K562 (cell line): Measurements from ENCODE around the gene PRKCE. TPM values are rescaled to one million over a fixed set of nuclear protein-coding genes. Genes with fewer than 3 reads are reported as not detected.
A peak's percentile ranks its signal among the peaks of the same experiment; 100 is the strongest.

Experiments
- ARID1B ChIP-seq: fragments of 450-650 bp; IDR thresholded peaks from 2 replicates; pipeline ENCODE4 v1.6.1; 2016; ENCODE audit warnings: antibody characterized with exemption, mild to moderate bottlenecking, inconsistent platforms
- BHLHE40 ChIP-seq: IDR thresholded peaks from 2 replicates; pipeline ENCODE4 v1.6.1; 2011; ENCODE audit warnings: low read length, improper control_type of control experiment
- CC2D1A ChIP-seq: fragments of 450-650 bp; IDR thresholded peaks from 2 replicates; pipeline ENCODE4 v1.6.1; 2017; ENCODE audit warnings: mild to moderate bottlenecking
- CSDE1 ChIP-seq, 2 experiments: fragments of 450-650 bp; IDR thresholded peaks; 2 replicates each; pipeline ENCODE4 v1.6.1; 2016; ENCODE audit warnings: mild to moderate bottlenecking in 1 of 2
- ETV5 ChIP-seq: sonication (generic); formaldehyde crosslinking; IDR thresholded peaks from 2 replicates; pipeline ENCODE4 v1.4.0; 2020; ENCODE audit warnings: low read depth, mild to moderate bottlenecking, missing genetic modification reagents
- SREBF1 ChIP-seq: fragments of 150-350 bp; IDR thresholded peaks from 2 replicates; pipeline ENCODE4 v1.6.1; 2014; ENCODE audit warnings: antibody characterized with exemption, low read depth, low read length, borderline replicate concordance
- TBP ChIP-seq: optimal IDR thresholded peaks from 2 replicates; pipeline ENCODE3; 2011; ENCODE audit warnings: low read depth, low read length, improper control_type of control experiment
- YY1 ChIP-seq, 3 experiments: IDR thresholded peaks; 2 replicates each; pipeline ENCODE4 v1.6.1; 2011; ENCODE audit warnings: low read length in 2 of 3, mild to moderate bottlenecking in 2 of 3, moderate library complexity in 2 of 3, borderline replicate concordance in 1 of 3, control low read depth in 1 of 3, low read depth in 1 of 3; ENCODE audit not compliant: insufficient read depth in 3 of 3, insufficient replicate concordance in 2 of 3, control insufficient read depth in 1 of 3, insufficient read length in 1 of 3; ENCODE audit errors: extremely low read depth in 1 of 3
- polyA plus RNA-seq, 8 experiments: library from polyadenylated mRNA; depleted of rRNA in 4 of 8; stranded (reverse) in 5 of 8; unstranded in 3 of 8; fragments of >200 nt; fragmentation: Nextera tagmentation in 2 of 8; fragmentation: Illumina TruSeq in 1 of 8; extraction: Ambion mirVana in 2 of 8; extraction: Trizol in 1 of 8; gene quantifications; 2 replicates each; pipeline versions ENCODE4 v1.2.1 to v1.2.3, GENCODE V29; 2011 to 2014; ENCODE audit warnings: inconsistent platforms in 1 of 8, missing spikeins in 1 of 8
- total RNA-seq, 7 experiments: library from RNA; depleted of rRNA in 6 of 7; stranded (reverse); fragments of >200 nt in 6 of 7; fragmentation: Illumina TruSeq in 2 of 7; extraction: Trizol in 2 of 7; gene quantifications; 2 replicates each; pipeline versions ENCODE4 v1.2.1 to v1.2.3, GENCODE V29; 2011 to 2021; ENCODE audit warnings: low replicate concordance in 1 of 7
- TF ChIP-seq, protein P1 (sequence below): IDR thresholded peaks from 2 replicates; pipeline ENCODE4 v1.6.1; 2011; ENCODE audit warnings: borderline replicate concordance, low read depth, mild to moderate bottlenecking, moderate library complexity, low read length; ENCODE audit not compliant: insufficient read depth, poor library complexity, severe bottlenecking
- TF ChIP-seq, protein P2 (sequence below), 2 experiments: fragments of 450-650 bp; IDR thresholded peaks; 2 replicates each; pipeline ENCODE4 v1.6.1; 2018; ENCODE audit warnings: mild to moderate bottlenecking in 2 of 2, low read depth in 1 of 2; ENCODE audit not compliant: partially characterized antibody in 2 of 2
- TF ChIP-seq, protein P3 (sequence below): IDR thresholded peaks from 3 replicates; pipeline ENCODE4 v1.6.1; 2011; ENCODE audit warnings: borderline replicate concordance, mild to moderate bottlenecking, moderate library complexity; ENCODE audit not compliant: insufficient read length; ENCODE audit errors: extremely low read depth

PRKCE gene
- total and polyA plus RNA-seq, 9 of the 15 experiments (the other 6 are each of a cell fraction or from before 2014, with no cell fraction given), result 0.06 to 1.0 (median 0.22) TPM; not detected in 1

DNA sequence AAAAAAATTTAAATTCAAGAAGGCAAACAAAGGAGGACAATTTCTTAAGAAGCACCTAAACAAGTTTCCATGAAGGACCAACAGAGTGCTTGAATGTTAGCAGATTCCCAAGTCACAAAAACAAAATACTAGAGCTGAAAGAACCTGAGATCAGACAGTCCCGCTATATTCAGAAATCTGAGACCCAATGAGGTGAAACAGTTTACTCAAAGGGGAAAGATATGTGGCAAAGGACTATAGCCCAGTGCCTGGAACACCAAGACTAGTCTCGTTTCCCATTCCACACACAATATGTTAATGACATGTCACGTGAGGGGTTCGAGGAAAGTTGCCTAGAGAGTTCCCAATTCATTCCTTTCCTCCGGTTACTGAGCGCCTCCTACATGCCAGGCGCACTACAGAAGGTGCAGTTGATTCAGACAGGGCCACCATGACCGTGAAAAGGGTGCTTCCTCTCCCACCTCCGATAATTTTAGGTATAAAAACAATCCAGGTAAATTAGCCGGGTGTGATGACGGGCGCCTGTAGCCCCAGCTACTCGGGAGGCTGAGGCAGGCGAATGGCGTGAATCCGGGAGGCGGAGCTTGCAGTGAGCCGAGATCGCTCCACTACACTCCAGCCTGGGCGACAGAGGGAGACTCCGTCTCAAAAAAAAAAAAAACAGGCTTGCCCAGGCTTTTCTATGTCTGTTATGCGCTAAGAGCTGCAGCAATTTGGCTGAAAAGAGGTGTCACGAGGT, 41.0 kb upstream of the PRKCE start (continued):
- peak; percentile 96 for TF ChIP-seq BHLHE40
- no peak; the same call in 1 of the 2 replicates for TF ChIP-seq ETV5 (CRISPR knock-in tag)
- TF ChIP-seq ARID1B, result 0 out of 2 replicates have a peak, but pooled peaks have one; percentile 19
- TF ChIP-seq CC2D1A, result peak; percentile 68; the same call in 1 of the 2 replicates
- TF ChIP-seq, protein P1, sequence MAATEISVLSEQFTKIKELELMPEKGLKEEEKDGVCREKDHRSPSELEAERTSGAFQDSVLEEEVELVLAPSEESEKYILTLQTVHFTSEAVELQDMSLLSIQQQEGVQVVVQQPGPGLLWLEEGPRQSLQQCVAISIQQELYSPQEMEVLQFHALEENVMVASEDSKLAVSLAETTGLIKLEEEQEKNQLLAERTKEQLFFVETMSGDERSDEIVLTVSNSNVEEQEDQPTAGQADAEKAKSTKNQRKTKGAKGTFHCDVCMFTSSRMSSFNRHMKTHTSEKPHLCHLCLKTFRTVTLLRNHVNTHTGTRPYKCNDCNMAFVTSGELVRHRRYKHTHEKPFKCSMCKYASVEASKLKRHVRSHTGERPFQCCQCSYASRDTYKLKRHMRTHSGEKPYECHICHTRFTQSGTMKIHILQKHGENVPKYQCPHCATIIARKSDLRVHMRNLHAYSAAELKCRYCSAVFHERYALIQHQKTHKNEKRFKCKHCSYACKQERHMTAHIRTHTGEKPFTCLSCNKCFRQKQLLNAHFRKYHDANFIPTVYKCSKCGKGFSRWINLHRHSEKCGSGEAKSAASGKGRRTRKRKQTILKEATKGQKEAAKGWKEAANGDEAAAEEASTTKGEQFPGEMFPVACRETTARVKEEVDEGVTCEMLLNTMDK, result peak; percentile 20
- no peak for TF ChIP-seq SREBF1
- TF ChIP-seq, protein P2, sequence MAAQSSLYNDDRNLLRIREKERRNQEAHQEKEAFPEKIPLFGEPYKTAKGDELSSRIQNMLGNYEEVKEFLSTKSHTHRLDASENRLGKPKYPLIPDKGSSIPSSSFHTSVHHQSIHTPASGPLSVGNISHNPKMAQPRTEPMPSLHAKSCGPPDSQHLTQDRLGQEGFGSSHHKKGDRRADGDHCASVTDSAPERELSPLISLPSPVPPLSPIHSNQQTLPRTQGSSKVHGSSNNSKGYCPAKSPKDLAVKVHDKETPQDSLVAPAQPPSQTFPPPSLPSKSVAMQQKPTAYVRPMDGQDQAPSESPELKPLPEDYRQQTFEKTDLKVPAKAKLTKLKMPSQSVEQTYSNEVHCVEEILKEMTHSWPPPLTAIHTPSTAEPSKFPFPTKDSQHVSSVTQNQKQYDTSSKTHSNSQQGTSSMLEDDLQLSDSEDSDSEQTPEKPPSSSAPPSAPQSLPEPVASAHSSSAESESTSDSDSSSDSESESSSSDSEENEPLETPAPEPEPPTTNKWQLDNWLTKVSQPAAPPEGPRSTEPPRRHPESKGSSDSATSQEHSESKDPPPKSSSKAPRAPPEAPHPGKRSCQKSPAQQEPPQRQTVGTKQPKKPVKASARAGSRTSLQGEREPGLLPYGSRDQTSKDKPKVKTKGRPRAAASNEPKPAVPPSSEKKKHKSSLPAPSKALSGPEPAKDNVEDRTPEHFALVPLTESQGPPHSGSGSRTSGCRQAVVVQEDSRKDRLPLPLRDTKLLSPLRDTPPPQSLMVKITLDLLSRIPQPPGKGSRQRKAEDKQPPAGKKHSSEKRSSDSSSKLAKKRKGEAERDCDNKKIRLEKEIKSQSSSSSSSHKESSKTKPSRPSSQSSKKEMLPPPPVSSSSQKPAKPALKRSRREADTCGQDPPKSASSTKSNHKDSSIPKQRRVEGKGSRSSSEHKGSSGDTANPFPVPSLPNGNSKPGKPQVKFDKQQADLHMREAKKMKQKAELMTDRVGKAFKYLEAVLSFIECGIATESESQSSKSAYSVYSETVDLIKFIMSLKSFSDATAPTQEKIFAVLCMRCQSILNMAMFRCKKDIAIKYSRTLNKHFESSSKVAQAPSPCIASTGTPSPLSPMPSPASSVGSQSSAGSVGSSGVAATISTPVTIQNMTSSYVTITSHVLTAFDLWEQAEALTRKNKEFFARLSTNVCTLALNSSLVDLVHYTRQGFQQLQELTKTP (IDR thresholded peaks at IDR 0.05; ENCODE audit: low read depth in 1 of 2, partially characterized antibody in 2 of 2), result peak in 1 of 2 experiments; percentile 59
- peak in 1 of 3 experiments; percentile 45 for TF ChIP-seq YY1 (IDR thresholded peaks at IDR 0.05; ENCODE audit: borderline replicate concordance in 1 of 3, control insufficient read depth in 1 of 3, extremely low read depth in 1 of 3, insufficient read depth in 3 of 3, insufficient read length in 1 of 3, insufficient replicate concordance in 2 of 3, low read depth in 1 of 3, low read length in 2 of 3)
- TF ChIP-seq, protein P3, sequence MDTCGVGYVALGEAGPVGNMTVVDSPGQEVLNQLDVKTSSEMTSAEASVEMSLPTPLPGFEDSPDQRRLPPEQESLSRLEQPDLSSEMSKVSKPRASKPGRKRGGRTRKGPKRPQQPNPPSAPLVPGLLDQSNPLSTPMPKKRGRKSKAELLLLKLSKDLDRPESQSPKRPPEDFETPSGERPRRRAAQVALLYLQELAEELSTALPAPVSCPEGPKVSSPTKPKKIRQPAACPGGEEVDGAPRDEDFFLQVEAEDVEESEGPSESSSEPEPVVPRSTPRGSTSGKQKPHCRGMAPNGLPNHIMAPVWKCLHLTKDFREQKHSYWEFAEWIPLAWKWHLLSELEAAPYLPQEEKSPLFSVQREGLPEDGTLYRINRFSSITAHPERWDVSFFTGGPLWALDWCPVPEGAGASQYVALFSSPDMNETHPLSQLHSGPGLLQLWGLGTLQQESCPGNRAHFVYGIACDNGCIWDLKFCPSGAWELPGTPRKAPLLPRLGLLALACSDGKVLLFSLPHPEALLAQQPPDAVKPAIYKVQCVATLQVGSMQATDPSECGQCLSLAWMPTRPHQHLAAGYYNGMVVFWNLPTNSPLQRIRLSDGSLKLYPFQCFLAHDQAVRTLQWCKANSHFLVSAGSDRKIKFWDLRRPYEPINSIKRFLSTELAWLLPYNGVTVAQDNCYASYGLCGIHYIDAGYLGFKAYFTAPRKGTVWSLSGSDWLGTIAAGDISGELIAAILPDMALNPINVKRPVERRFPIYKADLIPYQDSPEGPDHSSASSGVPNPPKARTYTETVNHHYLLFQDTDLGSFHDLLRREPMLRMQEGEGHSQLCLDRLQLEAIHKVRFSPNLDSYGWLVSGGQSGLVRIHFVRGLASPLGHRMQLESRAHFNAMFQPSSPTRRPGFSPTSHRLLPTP, result no peak
- peak; percentile 35 for TF ChIP-seq TBP
- peak in 1 of 2 experiments; percentile 24; a peak in 1 of 4 replicates for TF ChIP-seq CSDE1 (IDR thresholded peaks at IDR 0.05)
